CD14-positive monocyte (primary cell): ENCODE results near the gene PRIM2. TPM values are rescaled to one million over a fixed set of nuclear protein-coding genes. Genes with fewer than 3 reads are reported as not detected.
"Not testable (repeated sequence)": the region's sequence is repeated elsewhere in the genome, so short reads cannot be mapped to it uniquely, and the experiment has no call there.

ENCODE experiments used
- DNase-seq, 3 donors: peaks; one replicate each; pipeline ENCODE4 v3.0.0-alpha.2; 2011 to 2022
- H2AFZ ChIP-seq: 2 replicates; pipeline ENCODE4 v1.6.0; 2012; ENCODE audit warnings: mild to moderate bottlenecking, low read depth, low read length, inconsistent platforms; ENCODE audit not compliant: insufficient read depth, poor library complexity, severe bottlenecking
- H3K27ac ChIP-seq, 2 donors: 1 replicate in 1 of 2; 2 replicates in 1 of 2; pipeline ENCODE4 v1.5.1; 2012 to 2013; ENCODE audit warnings: low read length in 2 of 2, control low read depth in 1 of 2, inconsistent platforms in 1 of 2, low read depth in 1 of 2, mild to moderate bottlenecking in 1 of 2
- H3K27me3 ChIP-seq, 2 donors: one replicate each; pipeline versions ENCODE4 v1.6.0 to v1.6.1; 2011 to 2013; ENCODE audit warnings: low read length in 2 of 2; ENCODE audit not compliant: control insufficient read depth in 2 of 2, insufficient read depth in 2 of 2
- H3K36me3 ChIP-seq, 2 donors: replicated peaks in 1 of 2; 1 replicate in 1 of 2; 2 replicates in 1 of 2; pipeline versions ENCODE4 v1.5.1 to v1.6.1; 2012 to 2013; ENCODE audit warnings: low read length in 2 of 2, control low read depth in 1 of 2, inconsistent platforms in 1 of 2, mild to moderate bottlenecking in 1 of 2; ENCODE audit not compliant: insufficient read depth in 2 of 2, control insufficient read depth in 1 of 2
- H3K4me1 ChIP-seq, 2 donors: 1 replicate in 1 of 2; 2 replicates in 1 of 2; pipeline versions ENCODE4 v1.5.1 to v1.6.1; 2012 to 2013; ENCODE audit warnings: low read length in 2 of 2, control low read depth in 1 of 2, inconsistent platforms in 1 of 2, mild to moderate bottlenecking in 1 of 2, moderate library complexity in 1 of 2; ENCODE audit not compliant: insufficient read depth in 2 of 2, control insufficient read depth in 1 of 2
- H3K4me2 ChIP-seq: replicated peaks from 2 replicates; pipeline ENCODE3; 2012; ENCODE audit warnings: low read length, moderate library complexity, mild to moderate bottlenecking; ENCODE audit not compliant: poor library complexity, severe bottlenecking; ENCODE audit errors: extremely low read depth
- H3K4me3 ChIP-seq, 3 experiments: fragments of 200-600 bp in 1 of 3; sonication (generic) in 1 of 3; replicated peaks in 1 of 3; 1 replicate in 2 of 3; 2 replicates in 1 of 3; pipeline ENCODE4 v1.5.1; 2011 to 2013; ENCODE audit warnings: low read length in 3 of 3, mild to moderate bottlenecking in 3 of 3, control low read depth in 2 of 3, low read depth in 2 of 3, inconsistent platforms in 1 of 3, moderate library complexity in 1 of 3
- H3K79me2 ChIP-seq: 2 replicates; pipeline ENCODE4 v1.6.0; 2012; ENCODE audit warnings: mild to moderate bottlenecking, control low read depth, inconsistent platforms, low read length, moderate library complexity; ENCODE audit not compliant: insufficient read depth
- H3K9ac ChIP-seq: 2 replicates; pipeline ENCODE4 v1.6.0; 2017; ENCODE audit warnings: low read length, mild to moderate bottlenecking; ENCODE audit not compliant: insufficient read depth, poor library complexity, severe bottlenecking
- H3K9me3 ChIP-seq, 2 donors: replicated peaks in 1 of 2; 1 replicate in 1 of 2; 2 replicates in 1 of 2; pipeline versions ENCODE4 v1.5.1 to v1.6.1; 2012 to 2013; ENCODE audit warnings: low read length in 2 of 2, control low read depth in 1 of 2; ENCODE audit not compliant: control insufficient read depth in 1 of 2, insufficient read depth in 1 of 2
- H4K20me1 ChIP-seq: 2 replicates; pipeline ENCODE4 v1.6.0; 2012; ENCODE audit warnings: mild to moderate bottlenecking, low read length, control low read depth, moderate library complexity; ENCODE audit not compliant: insufficient read depth
- H3K27ac Mint-ChIP-seq, 7 donors: one replicate each; pipeline ENCODE4 v1.8.0; 2020; ENCODE audit warnings: mild to moderate bottlenecking in 7 of 7, mixed read lengths in 7 of 7, moderate library complexity in 6 of 7, inconsistent platforms in 2 of 7
- H3K27me3 Mint-ChIP-seq, 3 donors: one replicate each; pipeline ENCODE4 v1.8.0; 2021 to 2022; ENCODE audit warnings: low read depth in 3 of 3, mild to moderate bottlenecking in 3 of 3, mixed read lengths in 3 of 3, moderate library complexity in 3 of 3, inconsistent platforms in 1 of 3
- H3K36me3 Mint-ChIP-seq, 2 donors: one replicate each; pipeline ENCODE4 v1.8.0; 2020; ENCODE audit warnings: mixed read lengths in 2 of 2, inconsistent platforms in 1 of 2, mild to moderate bottlenecking in 1 of 2
- H3K4me1 Mint-ChIP-seq: one replicate; pipeline ENCODE4 v1.8.0; 2020; ENCODE audit warnings: mild to moderate bottlenecking, mixed read lengths
- H3K4me3 Mint-ChIP-seq, 2 donors: one replicate each; pipeline ENCODE4 v1.8.0; 2020; ENCODE audit warnings: mild to moderate bottlenecking in 2 of 2, mixed read lengths in 2 of 2, moderate library complexity in 1 of 2
- H3K9me3 Mint-ChIP-seq, 7 donors: one replicate each; pipeline ENCODE4 v1.8.0; 2020 to 2022; ENCODE audit warnings: mixed read lengths in 7 of 7, mild to moderate bottlenecking in 6 of 7, moderate library complexity in 6 of 7, inconsistent platforms in 2 of 7
- WGBS: methylation state at CpG from one replicate; pipeline ENCODE4 v1.1.5; 2013; ENCODE audit warnings: missing lambda C conversion rate; ENCODE audit not compliant: insufficient coverage; 5-methylcytosine and 5-hydroxymethylcytosine counted together
- intact Hi-C, 2 donors: fragments of 100-400 bp; cut with micrococcal nuclease; formaldehyde crosslinking; loops; one replicate each; pipeline versions ENCODE4 v1.15.0 to v1.15.1; 2023
- polyA plus RNA-seq, 3 donors: library from polyadenylated mRNA; depleted of rRNA in 1 of 3; unstranded in 2 of 3; stranded (reverse) in 1 of 3; fragments of 300-500 nt in 2 of 3; fragments of >200 nt in 1 of 3; fragmentation: Illumina TruSeq in 2 of 3; gene quantifications; 1 replicate in 2 of 3; 2 replicates in 1 of 3; pipeline ENCODE4 v1.2.3, GENCODE V29; 2012 to 2021

PRIM2 gene
- polyA plus RNA-seq, 3 donors, result 2.8 to 5.1 (median 4.2) TPM

DNA sequence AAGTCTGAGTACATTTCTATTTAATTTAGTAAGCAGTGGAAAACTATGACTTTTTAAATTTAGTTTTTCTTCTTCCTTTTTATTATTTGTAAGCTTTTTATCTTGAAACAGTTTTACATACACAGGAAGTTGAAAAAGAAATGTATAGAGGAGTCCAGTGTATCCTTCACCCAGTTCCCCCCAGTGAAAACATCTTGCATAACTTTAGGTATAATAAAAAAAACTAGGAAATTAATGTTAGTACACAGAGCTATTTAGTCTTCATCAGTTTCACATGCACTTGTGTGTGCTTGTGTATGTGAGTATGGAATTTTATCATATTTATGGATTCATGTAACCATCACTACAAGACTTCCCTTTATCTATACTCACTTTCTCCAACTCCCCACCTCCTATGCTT lies 162.8 kb downstream of the PRIM2 start:
- H3K79me2 ChIP-seq, H3K4me1 Mint-ChIP-seq, H3K36me3 ChIP-seq, H3K9ac ChIP-seq, H4K20me1 ChIP-seq, H3K27ac ChIP-seq, H3K27me3 ChIP-seq, DNase-seq, H3K4me3 ChIP-seq, intact Hi-C loops, H3K9me3 ChIP-seq, H3K4me1 ChIP-seq, H3K27me3 Mint-ChIP-seq, H3K4me2 ChIP-seq, H3K9me3 Mint-ChIP-seq, H3K4me3 Mint-ChIP-seq, H2AFZ ChIP-seq: not testable (repeated sequence)
- Mint-ChIP-seq H3K27ac (peak overlapping the region in 1 of 7 donors; percentile 59), H3K36me3 (peaks cover 3 to 11% of the 10 kb centered on the region in 2 donors)

DNA sequence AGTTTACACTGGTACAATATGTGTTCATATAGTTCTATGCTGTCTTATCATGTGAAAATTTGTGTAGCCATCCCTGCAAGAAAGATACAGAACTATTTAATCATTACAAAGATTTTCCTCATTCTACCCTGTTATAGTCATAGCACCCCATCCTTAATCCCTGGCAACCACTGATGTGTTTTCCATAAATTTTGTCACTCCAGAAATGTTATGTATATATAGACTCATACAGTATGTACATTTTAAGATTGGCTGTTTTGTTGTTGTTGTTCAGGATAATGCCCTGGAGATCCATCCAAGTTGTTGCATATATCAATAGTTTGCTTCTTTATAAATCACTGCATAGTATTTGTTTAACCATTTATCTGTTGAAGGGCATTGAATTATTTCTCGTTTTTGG lies 163.7 kb downstream of the PRIM2 start:
- H3K27ac ChIP-seq, H3K4me3 Mint-ChIP-seq, H3K9me3 Mint-ChIP-seq, H2AFZ ChIP-seq, intact Hi-C loops, H3K9me3 ChIP-seq, DNase-seq, H3K36me3 ChIP-seq, H3K27me3 Mint-ChIP-seq, H3K27ac Mint-ChIP-seq, H3K27me3 ChIP-seq, H3K79me2 ChIP-seq, H3K9ac ChIP-seq, H3K4me1 Mint-ChIP-seq, H4K20me1 ChIP-seq, H3K4me3 ChIP-seq, H3K4me2 ChIP-seq, H3K4me1 ChIP-seq: not testable (repeated sequence)
- peaks cover 3 to 11% of the 10 kb centered on the region in 2 donors for H3K36me3 Mint-ChIP-seq
- WGBS, result no CpG with 5 or more reads among the region's 1 CpG

DNA sequence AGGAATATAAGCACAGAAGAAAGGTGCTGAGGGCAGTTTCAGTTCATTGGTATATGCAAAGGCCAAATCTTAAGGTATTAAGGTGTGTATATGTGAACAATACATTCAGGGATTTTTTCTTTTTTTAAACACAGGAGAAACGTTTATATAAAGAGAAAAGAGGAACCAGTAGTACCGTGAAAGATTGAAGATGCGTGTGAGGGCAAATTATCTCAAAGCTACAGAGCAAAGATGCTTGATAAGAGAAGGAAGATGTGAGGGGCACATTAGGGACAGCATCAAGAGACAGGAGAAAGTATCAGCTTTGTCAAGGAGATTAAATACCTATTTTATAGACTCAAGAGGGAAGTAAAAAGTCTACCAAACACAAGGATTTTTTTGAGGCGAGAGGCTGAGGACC lies 165.0 kb downstream of the PRIM2 start:
- H3K79me2 ChIP-seq, intact Hi-C loops, H2AFZ ChIP-seq, H3K4me1 ChIP-seq, H3K9me3 ChIP-seq, H4K20me1 ChIP-seq, H3K4me3 ChIP-seq, H3K9ac ChIP-seq, H3K36me3 ChIP-seq, H3K9me3 Mint-ChIP-seq, H3K4me3 Mint-ChIP-seq, H3K27ac ChIP-seq, H3K4me1 Mint-ChIP-seq, DNase-seq, H3K4me2 ChIP-seq, H3K27me3 Mint-ChIP-seq, H3K27ac Mint-ChIP-seq, H3K27me3 ChIP-seq: not testable (repeated sequence)
- peaks cover 3 to 11% of the 10 kb centered on the region in 2 donors for H3K36me3 Mint-ChIP-seq
- 47% methylated on average over 3 of the region's 4 CpGs for WGBS

DNA sequence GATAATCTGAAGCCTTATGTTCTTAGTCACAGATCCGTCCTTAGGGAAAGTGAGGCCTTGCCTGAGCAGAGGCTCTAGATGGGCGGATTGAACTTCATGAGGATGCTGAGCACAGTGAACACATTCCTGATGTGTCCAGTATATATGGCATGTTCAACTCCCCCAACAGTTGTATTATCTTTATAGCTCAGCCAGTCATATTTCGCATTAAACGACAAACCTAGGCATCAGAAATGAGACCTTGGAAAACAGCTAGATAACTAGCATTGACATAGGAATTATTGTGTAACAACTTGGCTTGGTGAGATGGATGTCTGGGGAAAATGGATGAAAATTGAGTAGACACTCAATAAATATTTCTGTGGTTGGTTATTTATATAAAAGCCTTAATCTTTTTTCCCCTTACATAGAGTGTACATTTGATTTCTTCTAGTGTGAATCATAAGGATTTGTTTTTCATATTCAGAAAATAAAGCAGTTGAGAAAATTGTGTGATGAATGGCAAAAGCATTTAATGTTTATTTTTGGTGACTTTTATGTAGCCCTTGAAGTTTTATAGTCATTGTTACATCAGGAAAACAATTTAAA lies 169.2 kb downstream of the PRIM2 start:
- H3K27me3 Mint-ChIP-seq, H2AFZ ChIP-seq, H4K20me1 ChIP-seq, H3K4me1 ChIP-seq, H3K4me3 Mint-ChIP-seq, H3K4me2 ChIP-seq, H3K4me1 Mint-ChIP-seq, H3K27ac ChIP-seq, intact Hi-C loops, DNase-seq, H3K27me3 ChIP-seq, H3K9ac ChIP-seq, H3K36me3 ChIP-seq, H3K9me3 Mint-ChIP-seq, H3K36me3 Mint-ChIP-seq, H3K79me2 ChIP-seq, H3K4me3 ChIP-seq, H3K27ac Mint-ChIP-seq, H3K9me3 ChIP-seq: not testable (repeated sequence)
- no CpG with 5 or more reads among the region's 4 CpGs for WGBS
